Measurements from ENCODE around the gene PITRM1. TPM values are rescaled to one million over a fixed set of nuclear protein-coding genes. Genes with fewer than 3 reads are reported as not detected.

Gene PITRM1
- total RNA-seq, 2 donors from 2014 or later: 70.4 to 99.9 TPM

DNA sequence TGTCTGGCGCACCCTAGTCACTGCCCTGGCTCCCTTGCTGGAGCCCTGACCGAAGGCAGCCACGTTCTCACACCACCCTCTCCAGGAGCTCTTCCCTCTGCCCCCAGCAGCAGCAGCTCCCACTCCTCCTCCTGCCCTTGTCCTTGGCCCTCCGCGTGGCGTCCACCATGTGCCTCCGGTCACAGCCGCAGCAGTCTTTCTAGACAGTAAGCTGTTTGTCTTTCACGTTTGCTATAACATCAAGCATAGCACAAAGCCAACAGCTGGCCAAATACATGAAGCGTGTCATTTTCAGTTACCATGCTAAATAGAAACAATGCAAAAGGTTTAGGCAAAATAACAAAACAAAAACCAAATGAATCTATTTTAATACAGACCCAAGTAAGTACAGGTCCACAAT is 3.3 kb downstream of the PITRM1 start:
- Mint-ChIP-seq H3K4me3 (no peak overlapping the region), H3K36me3 (peaks cover 29% of the 10 kb centered on the region), H3K27ac (peak overlapping the region; percentile 9 to 31), H3K9me3 (no peaks in the 10 kb centered on the region), H3K4me1 (ENCODE audit: low read depth in 2 of 2) (peaks cover 11 to 18% of the 10 kb centered on the region in 2 donors), H3K27me3 (no peaks in the 10 kb centered on the region)
- no peak for ATAC-seq
- no peak for DNase-seq (ENCODE audit: low spot score)

GRCh38 chr10:3167611-3168330 is 4.8 kb downstream of the PITRM1 start:
- Mint-ChIP-seq H3K27ac (no peak overlapping the region), H3K4me3 (no peak overlapping the region), H3K4me1 (ENCODE audit: low read depth in 2 of 2) (peaks cover 6 to 9% of the 10 kb centered on the region in 2 donors), H3K27me3 (no peaks in the 10 kb centered on the region), H3K9me3 (no peaks in the 10 kb centered on the region), H3K36me3 (peaks cover 29% of the 10 kb centered on the region)
- DNase-seq (ENCODE audit: low spot score) (no peak), ATAC-seq (no peak)

GRCh38 chr10:3166496-3167290 is 5.9 kb downstream of the PITRM1 start:
- ATAC-seq (no peak), DNase-seq (ENCODE audit: low spot score) (no peak)
- no peak overlapping the region for H3K27ac Mint-ChIP-seq
- no peaks in the 10 kb centered on the region for H3K9me3 Mint-ChIP-seq
- H3K27me3 Mint-ChIP-seq: no peaks in the 10 kb centered on the region
- no peak overlapping the region for H3K4me3 Mint-ChIP-seq
- H3K4me1 Mint-ChIP-seq (ENCODE audit: low read depth in 2 of 2): peaks cover 5 to 9% of the 10 kb centered on the region in 2 donors
- peaks cover 29% of the 10 kb centered on the region for H3K36me3 Mint-ChIP-seq

GRCh38 chr10:3165196-3165595 is 7.4 kb downstream of the PITRM1 start:
- Mint-ChIP-seq H3K27ac (no peak overlapping the region), H3K27me3 (no peaks in the 10 kb centered on the region), H3K4me1 (ENCODE audit: low read depth in 2 of 2) (peaks cover 4 to 5% of the 10 kb centered on the region in 2 donors), H3K36me3 (peaks cover 29% of the 10 kb centered on the region), H3K9me3 (no peaks in the 10 kb centered on the region), H3K4me3 (no peak overlapping the region)
- DNase-seq (ENCODE audit: low spot score): no peak
- ATAC-seq: no peak

GRCh38 chr10:3163879-3164278 is 8.7 kb downstream of the PITRM1 start:
- H3K27ac Mint-ChIP-seq: no peak overlapping the region
- H3K9me3 Mint-ChIP-seq: no peaks in the 10 kb centered on the region
- no peak overlapping the region for H3K4me3 Mint-ChIP-seq
- H3K36me3 Mint-ChIP-seq: peaks cover 34% of the 10 kb centered on the region
- ATAC-seq (no peak), DNase-seq (ENCODE audit: low spot score) (no peak)
- H3K27me3 Mint-ChIP-seq: no peaks in the 10 kb centered on the region
- H3K4me1 Mint-ChIP-seq (ENCODE audit: low read depth in 2 of 2): no peaks in the 10 kb centered on the region

DNA sequence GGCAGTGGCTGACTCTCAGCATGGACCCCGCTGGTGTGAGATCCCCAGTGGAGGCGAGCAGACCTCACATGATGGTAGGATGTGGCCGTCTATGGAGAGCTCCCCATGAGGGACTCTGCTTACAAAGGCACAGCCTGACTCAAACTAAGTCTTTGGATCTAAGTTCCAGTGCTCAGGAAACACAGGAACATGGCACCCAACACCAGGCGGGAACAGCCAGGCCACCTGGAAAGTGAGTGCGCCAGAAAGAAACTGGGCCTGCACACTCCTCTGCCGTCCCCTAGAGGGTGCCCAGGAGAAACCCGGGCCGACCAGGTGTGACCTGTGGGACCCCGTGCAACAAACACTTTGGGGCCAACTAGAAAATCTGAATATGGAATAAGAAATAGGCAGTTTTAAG is 10.0 kb downstream of the PITRM1 start:
- no peak overlapping the region for H3K4me3 Mint-ChIP-seq
- H3K4me1 Mint-ChIP-seq (ENCODE audit: low read depth in 2 of 2): no peaks in the 10 kb centered on the region
- no peaks in the 10 kb centered on the region for H3K9me3 Mint-ChIP-seq
- H3K27ac Mint-ChIP-seq: no peak overlapping the region
- ATAC-seq (peak in 1 of 2 donors; percentile 45), DNase-seq (ENCODE audit: low spot score) (no peak)
- peaks cover 44% of the 10 kb centered on the region for H3K36me3 Mint-ChIP-seq
- H3K27me3 Mint-ChIP-seq: no peaks in the 10 kb centered on the region

- H3K4me1 Mint-ChIP-seq (ENCODE audit: low read depth in 2 of 2): peaks cover 0 to 4% of the 10 kb centered on the region in 2 donors
- ATAC-seq: no peak
- no peaks in the 10 kb centered on the region for H3K9me3 Mint-ChIP-seq
- no peaks in the 10 kb centered on the region for H3K27me3 Mint-ChIP-seq
- H3K4me3 Mint-ChIP-seq: no peak overlapping the region
- peaks cover 37% of the 10 kb centered on the region for H3K36me3 Mint-ChIP-seq
- no peak for DNase-seq (ENCODE audit: low spot score)
- no peak overlapping the region for H3K27ac Mint-ChIP-seq
Observed at GRCh38 chr10:3159152-3159551, 13.4 kb downstream of the PITRM1 start.

- Mint-ChIP-seq H3K4me1 (ENCODE audit: low read depth in 2 of 2) (peaks cover 4 to 9% of the 10 kb centered on the region in 2 donors), H3K9me3 (no peaks in the 10 kb centered on the region), H3K36me3 (peaks cover 46% of the 10 kb centered on the region), H3K27ac (no peak overlapping the region), H3K27me3 (no peaks in the 10 kb centered on the region), H3K4me3 (no peak overlapping the region)
- DNase-seq (ENCODE audit: low spot score): no peak
- no peak for ATAC-seq
Observed at GRCh38 chr10:3154666-3155065, 17.9 kb downstream of the PITRM1 start.

- Mint-ChIP-seq H3K9me3 (no peaks in the 10 kb centered on the region), H3K27ac (no peak overlapping the region), H3K4me1 (ENCODE audit: low read depth in 2 of 2) (peaks cover 4 to 9% of the 10 kb centered on the region in 2 donors), H3K27me3 (no peaks in the 10 kb centered on the region), H3K4me3 (no peak overlapping the region), H3K36me3 (peaks cover 34% of the 10 kb centered on the region)
- ATAC-seq (peak in 1 of 2 donors; percentile 63), DNase-seq (ENCODE audit: low spot score) (no peak)
Observed at GRCh38 chr10:3152566-3152935, 20.0 kb downstream of the PITRM1 start.

GRCh38 chr10:3151889-3152565 is 20.6 kb downstream of the PITRM1 start:
- DNase-seq (ENCODE audit: low spot score) (no peak), ATAC-seq (peak; percentile 12 to 26)
- H3K27me3 Mint-ChIP-seq: no peaks in the 10 kb centered on the region
- peaks cover 4 to 9% of the 10 kb centered on the region in 2 donors for H3K4me1 Mint-ChIP-seq (ENCODE audit: low read depth in 2 of 2)
- H3K27ac Mint-ChIP-seq: no peak overlapping the region
- H3K36me3 Mint-ChIP-seq: peaks cover 34% of the 10 kb centered on the region
- H3K9me3 Mint-ChIP-seq: no peaks in the 10 kb centered on the region
- H3K4me3 Mint-ChIP-seq: no peak overlapping the region

DNA sequence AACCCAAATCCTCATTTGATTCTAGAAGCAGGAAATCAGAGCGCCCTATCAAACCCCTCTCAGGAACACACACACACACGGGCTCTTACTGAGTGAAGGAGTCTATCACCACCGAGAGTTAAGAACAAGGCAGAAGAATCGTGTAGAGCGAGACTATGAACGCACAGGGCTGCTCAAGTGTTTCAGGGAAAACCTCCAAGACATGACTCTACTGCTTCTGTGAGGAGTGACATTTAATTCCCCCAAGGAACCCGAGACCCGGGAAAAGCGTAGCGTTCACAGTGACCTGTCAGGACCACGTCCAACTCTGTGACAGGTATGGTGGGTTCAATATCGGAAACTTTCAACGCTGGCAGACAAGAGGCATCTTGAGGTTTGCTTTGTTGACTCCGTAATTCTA is 21.6 kb downstream of the PITRM1 start:
- no peaks in the 10 kb centered on the region for H3K9me3 Mint-ChIP-seq
- peaks cover 34% of the 10 kb centered on the region for H3K36me3 Mint-ChIP-seq
- DNase-seq (ENCODE audit: low spot score) (no peak), ATAC-seq (no peak)
- H3K27me3 Mint-ChIP-seq: no peaks in the 10 kb centered on the region
- peaks cover 4 to 9% of the 10 kb centered on the region in 2 donors for H3K4me1 Mint-ChIP-seq (ENCODE audit: low read depth in 2 of 2)
- H3K27ac Mint-ChIP-seq: no peak overlapping the region
- H3K4me3 Mint-ChIP-seq: no peak overlapping the region

GRCh38 chr10:3150366-3150765 is 22.2 kb downstream of the PITRM1 start:
- H3K27me3 Mint-ChIP-seq: no peaks in the 10 kb centered on the region
- no peaks in the 10 kb centered on the region for H3K9me3 Mint-ChIP-seq
- peaks cover 4 to 9% of the 10 kb centered on the region in 2 donors for H3K4me1 Mint-ChIP-seq (ENCODE audit: low read depth in 2 of 2)
- no peak overlapping the region for H3K4me3 Mint-ChIP-seq
- H3K27ac Mint-ChIP-seq: no peak overlapping the region
- no peak for ATAC-seq
- no peak for DNase-seq (ENCODE audit: low spot score)
- peaks cover 30% of the 10 kb centered on the region for H3K36me3 Mint-ChIP-seq

DNA sequence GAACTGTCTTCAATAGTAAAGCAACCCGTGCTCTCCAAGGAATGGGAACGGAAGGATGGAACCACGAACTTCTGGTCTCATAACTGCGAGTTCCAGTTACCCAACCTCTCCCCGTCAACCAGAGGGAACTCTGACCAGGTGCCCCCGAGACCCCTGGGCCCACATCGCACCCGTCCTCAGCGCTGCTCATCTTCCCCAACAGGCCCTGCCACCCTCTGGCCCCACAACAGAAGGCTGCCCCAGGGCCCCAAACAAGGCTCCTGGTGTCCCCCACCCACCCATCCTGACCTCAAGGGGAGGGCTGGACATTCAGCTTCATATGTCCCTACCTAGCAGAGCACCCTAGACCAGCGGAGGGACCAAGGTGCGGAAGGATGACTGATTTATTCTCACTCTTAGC is 22.7 kb downstream of the PITRM1 start:
- Mint-ChIP-seq H3K27me3 (no peaks in the 10 kb centered on the region), H3K9me3 (no peaks in the 10 kb centered on the region), H3K36me3 (peaks cover 27% of the 10 kb centered on the region)

DNA sequence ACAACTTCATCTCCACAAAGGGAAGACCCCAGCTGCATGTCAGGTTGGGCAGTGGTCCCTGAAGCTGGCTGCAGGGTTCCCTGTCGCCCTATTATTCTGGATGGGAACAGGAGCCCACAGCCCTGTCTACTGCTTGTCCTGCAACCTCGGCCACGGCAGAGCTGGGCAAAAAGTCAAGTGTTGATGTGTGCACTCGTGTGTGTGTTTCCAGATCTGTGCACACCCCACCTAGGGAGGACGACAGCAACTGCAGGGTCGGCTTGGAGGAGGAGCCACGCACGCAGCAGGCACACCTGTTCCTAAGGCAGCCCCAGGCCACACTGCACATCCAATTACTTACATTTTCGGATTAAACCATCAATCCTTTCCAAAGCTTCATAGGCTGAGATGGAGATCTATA is 23.6 kb downstream of the PITRM1 start:
- no peak overlapping the region for H3K27ac Mint-ChIP-seq
- H3K36me3 Mint-ChIP-seq: peaks cover 18% of the 10 kb centered on the region
- DNase-seq (ENCODE audit: low spot score): no peak
- H3K27me3 Mint-ChIP-seq: no peaks in the 10 kb centered on the region
- no peak overlapping the region for H3K4me3 Mint-ChIP-seq
- no peaks in the 10 kb centered on the region for H3K9me3 Mint-ChIP-seq
- ATAC-seq: no peak
- H3K4me1 Mint-ChIP-seq (ENCODE audit: low read depth in 2 of 2): peaks cover 0 to 9% of the 10 kb centered on the region in 2 donors

More for the DNA sequence above, 22.7 kb downstream of the PITRM1 start:
- H3K4me3 Mint-ChIP-seq: no peak overlapping the region
- H3K4me1 Mint-ChIP-seq (ENCODE audit: low read depth in 2 of 2): peaks cover 4 to 9% of the 10 kb centered on the region in 2 donors
- no peak for ATAC-seq
- H3K27ac Mint-ChIP-seq: no peak overlapping the region
- no peak for DNase-seq (ENCODE audit: low spot score)

All from natural killer cell treated with Interleukin-12 subunit alpha and Interleukin-12 subunit beta and Interleukin-15 and Interleukin-18, amount 100 ng/mL, for 72 hours (primary cell).